HG02852 (cell line): ENCODE measurements around the gene ATMIN.

Experiments
- ATAC-seq: cut with Tn5 transposase; IDR thresholded peaks from one replicate; pipeline ENCODE4 v1.9.1; 2021; ENCODE audit warnings: mild to moderate bottlenecking, moderate library complexity; ENCODE audit not compliant: unreplicated experiment

Gene ATMIN

DNA sequence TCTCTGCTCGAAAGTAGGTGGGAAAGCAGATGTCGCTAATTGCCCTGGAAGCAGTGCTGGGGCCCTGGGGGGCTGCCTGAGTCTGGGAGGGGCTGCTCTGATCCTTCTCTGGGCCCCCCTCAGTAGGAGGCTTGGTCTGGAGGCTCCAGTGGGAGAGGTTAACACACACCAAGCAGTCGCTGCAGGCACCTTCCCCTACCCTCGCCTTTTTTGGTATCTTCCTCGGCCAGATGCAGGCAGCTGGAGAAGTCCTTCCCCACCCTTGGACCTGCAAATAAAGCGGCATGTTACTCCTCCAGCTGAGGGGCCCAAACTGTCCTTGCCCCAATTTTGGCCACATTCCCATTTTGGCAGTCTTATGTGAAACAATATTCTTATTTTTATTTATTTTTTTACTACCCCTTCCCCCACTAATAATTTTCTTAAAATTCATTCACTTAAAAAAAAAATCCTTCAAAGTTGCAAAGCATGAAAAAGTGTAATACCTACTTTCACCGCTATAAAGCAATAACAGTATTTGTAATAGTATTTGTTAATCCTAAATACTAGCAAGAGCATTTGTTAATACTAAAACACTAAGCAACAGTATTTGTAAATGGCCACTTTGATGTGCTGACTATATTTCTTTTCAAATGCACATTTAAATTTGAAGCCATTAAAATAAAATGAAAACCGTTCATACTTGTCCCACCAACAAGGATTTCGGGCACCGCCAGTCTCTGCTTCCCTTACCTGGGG, 26.4 kb downstream of the ATMIN start:
- no peak for ATAC-seq

DNA sequence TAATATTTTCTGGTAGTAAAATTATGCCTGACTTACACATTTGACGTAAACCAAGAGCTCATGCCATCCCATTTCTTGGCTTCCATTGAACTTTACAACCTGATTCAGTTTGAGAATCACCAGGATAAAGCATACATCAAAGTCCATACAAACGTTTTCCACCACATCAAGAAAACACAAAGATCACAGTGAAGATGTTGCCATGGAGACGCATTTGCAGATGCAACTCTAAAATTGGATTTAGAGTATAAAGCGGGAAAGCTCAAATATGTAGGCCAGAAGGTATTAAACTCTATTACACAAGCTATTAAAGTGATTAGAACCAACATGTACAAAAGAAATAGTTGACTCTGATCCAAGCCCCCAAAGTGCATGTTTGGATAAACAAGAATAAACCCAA, 31.0 kb downstream of the ATMIN start:
- no peak for ATAC-seq

DNA sequence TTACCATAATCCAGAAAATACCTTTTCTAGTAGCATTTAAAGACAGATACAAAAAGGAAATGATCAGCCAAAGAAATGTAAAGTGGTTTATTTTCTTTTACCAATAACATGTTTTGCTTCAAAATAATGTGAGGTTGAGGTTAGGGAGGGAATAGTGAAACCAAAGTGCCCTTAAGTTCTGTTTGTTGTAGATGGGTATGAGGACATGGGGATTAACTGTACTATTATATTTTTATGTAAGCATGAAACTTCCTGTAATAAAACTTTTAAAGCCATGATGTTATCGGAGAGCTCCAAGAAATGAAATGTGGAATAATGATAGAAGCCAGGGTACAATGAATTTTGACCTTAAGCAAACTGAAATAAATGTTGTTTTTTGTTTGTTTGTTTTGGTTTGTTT, 31.5 kb downstream of the ATMIN start:
- no peak for ATAC-seq

DNA sequence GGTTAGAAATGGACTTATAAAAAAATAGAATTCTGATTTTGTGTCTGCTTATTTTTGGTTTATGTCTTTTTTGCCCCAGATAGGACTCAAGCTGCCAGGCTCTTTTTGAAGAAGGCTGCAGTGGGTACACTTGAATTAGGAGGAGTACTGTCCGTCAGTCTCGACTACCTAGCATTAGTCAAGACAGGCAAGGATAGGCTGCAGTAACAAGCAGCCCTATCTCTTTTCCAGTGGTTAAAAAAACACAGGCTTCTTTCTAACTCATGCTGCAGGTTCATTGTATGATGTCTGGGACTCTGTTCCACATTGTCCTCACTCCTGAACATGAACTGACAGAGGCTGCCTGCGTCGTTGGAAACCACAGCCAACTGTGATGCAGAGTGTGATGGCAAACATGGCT, 33.4 kb downstream of the ATMIN start:
- no peak for ATAC-seq

GRCh38 chr16:81070979-81071378, 35.3 kb downstream of the ATMIN start:
- no peak for ATAC-seq

DNA sequence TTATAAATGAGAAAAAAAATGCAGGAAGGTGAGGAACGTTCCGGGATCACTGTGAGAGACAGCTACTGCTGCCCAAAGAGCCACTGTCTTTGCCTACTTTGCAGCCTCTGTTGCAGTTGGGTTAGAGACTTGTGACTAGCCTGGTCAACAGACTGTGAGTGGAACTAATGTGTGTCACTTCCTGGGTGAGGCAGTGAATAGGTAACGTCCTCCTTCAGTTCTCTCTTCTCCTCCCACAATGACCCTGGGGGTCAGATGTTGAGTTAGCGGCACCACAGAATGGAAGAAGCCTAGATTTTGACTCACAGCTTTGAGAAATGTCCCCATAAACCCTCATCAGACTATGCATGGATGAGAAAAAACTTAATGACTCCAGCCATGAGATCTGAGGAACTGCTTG, 36.2 kb downstream of the ATMIN start:
- ATAC-seq: no peak

DNA sequence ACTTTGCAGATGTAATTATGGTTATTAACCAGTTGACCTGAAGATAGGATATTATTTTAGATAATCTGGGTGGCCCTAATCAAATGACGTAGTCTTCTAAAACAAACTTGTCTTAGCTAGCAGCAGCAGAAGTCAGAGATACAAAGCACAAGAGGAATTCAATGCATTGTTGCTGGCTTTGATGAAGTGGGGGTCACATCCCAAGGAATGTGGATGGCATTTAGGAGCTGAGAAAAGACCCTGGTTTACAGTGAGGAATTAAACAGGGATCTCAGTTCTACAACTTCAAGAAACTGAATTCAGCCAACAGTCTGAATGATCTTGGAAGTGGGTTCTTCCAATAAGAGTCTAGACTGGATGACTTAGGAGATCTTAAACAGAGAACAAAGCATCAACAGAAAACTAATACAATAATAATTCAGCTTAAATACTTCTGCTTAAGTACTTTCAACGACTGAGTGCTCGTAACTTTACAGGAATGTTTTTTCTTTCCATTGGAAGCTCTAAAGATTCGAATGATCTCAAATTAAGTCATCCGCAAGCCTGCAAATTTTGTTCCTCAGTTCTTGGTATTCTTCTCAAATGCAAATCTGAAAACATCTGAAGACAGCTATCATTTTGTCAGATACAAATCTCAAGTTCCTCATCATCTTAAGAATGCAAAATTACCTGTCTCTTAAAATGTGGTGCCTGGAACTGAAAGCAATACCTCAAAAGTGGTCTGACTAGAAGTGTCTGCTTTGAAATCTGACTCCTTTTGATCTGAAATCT, 38.1 kb downstream of the ATMIN start:
- ATAC-seq: no peak

- ATAC-seq: peak; percentile 80
Observed at GRCh38 chr16:81076566-81077075, 41.0 kb downstream of the ATMIN start.

DNA sequence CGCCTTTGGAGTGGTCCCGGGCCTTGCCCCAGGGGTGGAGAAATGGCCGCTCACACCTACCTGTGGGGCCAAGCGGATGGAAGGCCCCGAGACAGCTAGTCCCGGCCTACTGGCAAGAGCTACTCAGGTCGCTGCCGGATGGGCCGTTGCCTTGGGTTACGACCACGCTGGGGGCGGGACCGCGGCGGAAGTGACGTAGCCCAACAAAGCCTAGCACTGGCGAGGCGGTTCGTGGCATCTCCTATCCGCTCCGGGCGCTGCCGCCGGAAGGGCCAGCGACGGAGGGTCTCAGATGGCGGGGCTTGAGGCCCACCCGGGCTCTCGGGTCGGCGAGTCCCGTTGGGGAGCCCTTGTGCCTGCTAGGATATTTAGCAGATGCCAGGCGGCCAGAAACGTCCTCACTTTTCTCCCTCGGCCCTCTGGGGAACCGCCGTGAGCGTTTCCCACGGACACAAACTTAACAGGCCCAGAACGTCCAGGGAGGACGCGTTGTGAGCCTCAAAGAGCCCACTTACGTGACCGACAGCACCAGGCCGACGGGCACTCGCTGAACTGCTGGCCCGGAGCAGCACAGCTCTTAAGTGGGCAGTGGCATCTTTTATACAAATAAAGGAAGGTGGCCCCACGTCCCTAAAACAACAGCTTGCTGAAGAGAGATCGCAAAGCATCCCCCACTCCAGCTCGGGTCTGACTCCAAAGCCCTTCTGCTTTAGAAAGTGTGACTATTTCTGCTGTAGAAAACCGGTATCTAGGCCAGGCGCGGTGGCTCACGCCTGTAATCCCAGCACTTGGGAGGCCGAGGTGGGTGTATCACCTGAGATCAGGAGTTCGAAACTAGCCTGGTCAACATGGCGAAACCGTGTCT, 41.7 kb downstream of the ATMIN start, which contains the start of gene C16orf46:
TSS of gene C16orf46 (minus strand) at position 163 of the 865 bp plus-strand sequence. CDS start 13,283 bp downstream, outside the sequence.
- ATAC-seq: peak; percentile 96

GRCh38 chr16:81080233-81080632, 44.6 kb downstream of the ATMIN start:
- ATAC-seq: no peak

GRCh38 chr16:81081014-81081413, 45.4 kb downstream of the ATMIN start:
- ATAC-seq: no peak

- ATAC-seq: no peak
Observed at GRCh38 chr16:81088836-81089235, 53.2 kb downstream of the ATMIN start.

- ATAC-seq: no peak
Observed at GRCh38 chr16:81094771-81095251, 59.2 kb downstream of the ATMIN start.

- ATAC-seq: peak; percentile 4
Observed at GRCh38 chr16:81095653-81095952, 60.0 kb downstream of the ATMIN start.

- ATAC-seq: peak; percentile 98
Observed at GRCh38 chr16:81095953-81096714, 60.5 kb downstream of the ATMIN start, which contains the start of gene GCSH. GCSH (minus strand) TSS chr16:81096395; CDS start chr16:81096278, 117 bp downstream.

GRCh38 chr16:81096715-81097208, 61.1 kb downstream of the ATMIN start:
- ATAC-seq: no peak
